Fibroblast of skin of scalp (primary cell): ENCODE measurements around the gene AOX1. TPM values are rescaled to one million over a fixed set of nuclear protein-coding genes. Genes with fewer than 3 reads are reported as not detected.
"Not testable (repeated sequence)": the region's sequence is repeated elsewhere in the genome, so short reads cannot be mapped to it uniquely, and the experiment has no call there.

Experiments
- DNase-seq: peaks from one replicate; pipeline ENCODE4 v3.0.0-alpha.2; 2013
- polyA plus RNA-seq, 2 experiments: library from polyadenylated mRNA; unstranded; fragments of 120-200 nt; gene quantifications; one replicate each; pipeline ENCODE4 v1.2.1, GENCODE V29; 2013; ENCODE audit not compliant: insufficient read length in 2 of 2

The AOX1 gene
- 8.3 TPM for polyA plus RNA-seq (2013, experiment 1 of 2; ENCODE audit: insufficient read length)
- 7.5 TPM for polyA plus RNA-seq (2013, experiment 2 of 2; ENCODE audit: insufficient read length)

- peak; percentile 63 for DNase-seq
These were observed at the start of gene AOX1 for GRCh38 chr2:200585730-200586643. Gene AOX1 (plus strand): TSS chr2:200586014. CDS start chr2:200586109, 95 bp downstream.

GRCh38 chr2:200538139-200538538, 47.7 kb upstream of the AOX1 start:
- DNase-seq: no peak

- DNase-seq: no peak
These were observed 45.0 kb upstream of the AOX1 start for GRCh38 chr2:200540793-200541192.

- not testable (repeated sequence) for DNase-seq
These were observed 19.2 kb upstream of the AOX1 start for GRCh38 chr2:200566596-200566995.

GRCh38 chr2:200567932-200568331, 17.9 kb upstream of the AOX1 start:
- no peak for DNase-seq

- peak; percentile 23 for DNase-seq
These were observed 9.9 kb upstream of the AOX1 start for GRCh38 chr2:200575957-200576356.

- no peak for DNase-seq
These were observed 8.8 kb upstream of the AOX1 start for GRCh38 chr2:200577027-200577426.

- DNase-seq: peak; percentile 42
These were observed 7.0 kb upstream of the AOX1 start for GRCh38 chr2:200578778-200579177.

- no peak for DNase-seq
These were observed 1.2 kb upstream of the AOX1 start for GRCh38 chr2:200584639-200585038.

GRCh38 chr2:200585340-200585729, 479 bp upstream of the AOX1 start:
- no peak for DNase-seq

- no peak for DNase-seq
These were observed 796 bp downstream of the AOX1 start for GRCh38 chr2:200586644-200586975.

GRCh38 chr2:200587007-200587616, 1.3 kb downstream of the AOX1 start:
- no peak for DNase-seq

GRCh38 chr2:200588076-200588678, 2.4 kb downstream of the AOX1 start:
- DNase-seq: no peak

GRCh38 chr2:200590090-200590489, 4.3 kb downstream of the AOX1 start:
- no peak for DNase-seq

- DNase-seq: no peak
These were observed 5.5 kb downstream of the AOX1 start for GRCh38 chr2:200591308-200591707.

- no peak for DNase-seq
These were observed 6.7 kb downstream of the AOX1 start for GRCh38 chr2:200592406-200593075.

- DNase-seq: no peak
These were observed 8.1 kb downstream of the AOX1 start for GRCh38 chr2:200593905-200594304.

GRCh38 chr2:200595913-200596312, 10.1 kb downstream of the AOX1 start:
- no peak for DNase-seq

- DNase-seq: no peak
These were observed 11.2 kb downstream of the AOX1 start for GRCh38 chr2:200596774-200597570.

GRCh38 chr2:200599206-200599605, 13.4 kb downstream of the AOX1 start:
- DNase-seq: no peak

GRCh38 chr2:200600549-200601225, 14.9 kb downstream of the AOX1 start:
- DNase-seq: no peak
